22Rv1 (cell line): Measurements from ENCODE around the gene TRNP1.

Experiments
- CTCF ChIP-seq: fragments of 450-650 bp; IDR thresholded peaks from 2 replicates; pipeline ENCODE4 v1.5.1; 2017; ENCODE audit warnings: mild to moderate bottlenecking
- ZFX ChIP-seq: fragments of 450-650 bp; IDR thresholded peaks from 2 replicates; pipeline ENCODE4 v1.6.1; 2017; ENCODE audit warnings: antibody characterized with exemption, borderline replicate concordance

GRCh38 chr1:27021354-27022031 is 28.0 kb downstream of the TRNP1 start:
- TF ChIP-seq CTCF (no peak), ZFX (no peak)
